Amniotic epithelial cell (primary cell): ENCODE measurements around the gene PLCXD1.
"Not testable (repeated sequence)": the region's sequence is repeated elsewhere in the genome, so short reads cannot be mapped to it uniquely, and the experiment has no call there.

Experiments
- DNase-seq: peaks from one replicate; pipeline ENCODE4 v3.0.0-alpha.2; 2010; ENCODE audit warnings: low read depth

Gene PLCXD1

DNA sequence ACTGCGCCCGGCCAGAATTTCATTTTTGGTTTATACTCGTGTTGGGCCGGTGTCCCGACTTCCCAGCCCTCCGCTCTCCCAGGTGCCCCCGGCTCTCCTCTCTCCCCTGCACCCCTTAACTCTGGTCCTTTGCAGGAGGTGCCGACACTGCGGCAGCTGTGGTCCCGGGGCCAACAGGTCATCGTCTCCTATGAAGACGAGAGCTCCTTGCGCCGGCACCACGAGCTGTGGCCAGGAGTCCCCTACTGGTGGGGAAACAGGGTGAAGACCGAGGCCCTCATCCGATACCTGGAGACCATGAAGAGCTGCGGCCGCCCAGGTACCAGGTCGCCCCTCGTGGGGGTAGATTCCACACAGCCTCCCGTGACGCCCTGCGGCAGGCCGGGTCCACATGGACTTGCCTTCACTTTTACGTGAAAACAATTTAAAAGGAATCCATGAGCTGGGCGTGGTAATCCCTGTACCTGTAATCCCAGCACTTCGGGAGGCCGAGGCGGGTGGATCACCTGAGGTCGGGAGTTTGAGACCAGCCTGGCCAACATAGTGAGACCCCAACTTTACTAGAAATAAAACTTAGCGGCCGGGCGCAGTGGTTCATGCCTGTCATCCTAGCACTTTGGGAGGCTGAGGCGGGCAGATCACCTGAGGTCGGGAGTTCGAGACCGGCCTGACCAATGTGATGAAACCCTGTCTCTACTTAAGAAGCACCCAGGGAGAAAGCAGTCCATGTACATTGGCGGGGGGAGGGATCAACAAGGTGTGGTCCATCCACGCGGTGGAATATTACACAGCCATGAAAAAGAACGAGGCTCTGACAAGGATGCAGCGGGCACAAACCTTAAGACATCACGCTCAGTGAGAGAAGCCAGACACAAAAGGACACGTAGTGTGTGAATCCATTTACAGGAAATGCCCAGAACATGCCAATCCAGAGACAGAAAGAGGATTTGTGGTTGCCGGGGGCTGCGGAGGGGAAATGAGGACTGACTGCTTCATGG is 12.0 kb downstream of the PLCXD1 start:
- DNase-seq: no peak

- no peak for DNase-seq
These were observed 14.0 kb downstream of the PLCXD1 start for GRCh38 chrX:295136-295535.

DNA sequence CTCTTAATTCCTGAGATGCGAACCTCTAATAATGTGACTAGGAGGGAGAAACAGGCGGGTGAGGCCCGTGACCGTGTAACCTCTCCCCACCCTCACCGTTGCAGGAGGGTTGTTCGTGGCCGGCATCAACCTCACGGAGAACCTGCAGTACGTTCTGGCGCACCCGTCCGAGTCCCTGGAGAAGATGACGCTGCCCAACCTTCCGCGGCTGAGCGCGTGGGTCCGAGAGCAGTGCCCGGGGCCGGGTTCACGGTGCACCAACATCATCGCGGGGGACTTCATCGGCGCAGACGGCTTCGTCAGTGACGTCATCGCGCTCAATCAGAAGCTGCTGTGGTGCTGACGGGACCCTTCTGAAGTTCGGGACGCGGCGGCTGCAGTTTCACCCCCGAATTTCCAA is 17.8 kb downstream of the PLCXD1 start:
- no peak for DNase-seq

DNA sequence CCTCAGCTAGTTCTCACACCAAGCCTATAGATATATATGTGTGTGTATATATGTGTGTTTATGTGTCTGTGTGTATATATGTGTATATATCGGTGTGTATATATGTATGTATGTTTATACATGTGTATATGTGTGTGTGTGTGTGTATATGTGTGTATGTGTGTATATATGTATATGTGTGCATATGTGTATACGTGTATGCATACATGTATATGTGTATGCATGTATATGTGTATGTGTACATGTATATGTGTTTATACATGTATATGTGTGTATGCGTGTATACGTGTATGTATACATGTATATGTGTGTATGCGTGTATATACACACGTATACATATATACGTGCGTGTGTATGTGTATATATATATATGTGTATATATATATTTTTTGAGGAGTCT is 19.2 kb downstream of the PLCXD1 start:
- no peak for DNase-seq

GRCh38 chrX:302975-303374 is 21.8 kb downstream of the PLCXD1 start:
- no peak for DNase-seq

- not testable (repeated sequence) for DNase-seq
These were observed 24.8 kb downstream of the PLCXD1 start for GRCh38 chrX:305781-306613.

DNA sequence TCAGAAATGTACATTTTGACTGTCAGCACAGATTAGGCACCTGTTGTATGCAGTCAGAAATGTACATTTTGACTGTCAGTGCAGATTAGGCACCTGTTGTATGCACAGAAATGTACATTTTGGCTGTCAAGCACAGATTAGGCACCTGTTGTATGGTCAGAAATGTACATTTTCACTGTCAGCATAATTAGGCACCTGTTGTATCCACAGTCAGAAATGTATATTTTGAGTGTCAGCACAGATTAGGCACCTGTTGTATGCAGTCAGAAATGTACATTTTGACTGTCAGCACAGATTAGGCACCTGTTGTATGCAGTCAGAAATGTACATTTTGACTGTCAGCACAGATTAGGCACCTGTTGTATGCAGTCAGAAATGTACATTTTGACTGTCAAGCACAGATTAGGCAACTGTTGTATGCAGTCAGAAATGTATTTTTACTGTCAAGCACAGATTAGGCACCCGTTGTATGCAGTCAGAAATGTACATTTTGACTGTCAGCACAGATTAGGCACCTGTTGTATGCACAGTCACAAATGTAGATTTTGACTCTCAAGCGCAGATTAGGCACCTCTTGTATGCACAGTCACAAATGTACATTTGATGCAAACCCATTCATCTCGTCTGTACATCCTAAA is 25.6 kb downstream of the PLCXD1 start:
- not testable (repeated sequence) for DNase-seq

GRCh38 chrX:307261-308111 is 26.3 kb downstream of the PLCXD1 start:
- DNase-seq: no peak

- DNase-seq: no peak
These were observed 27.8 kb downstream of the PLCXD1 start for GRCh38 chrX:308821-309520.

DNA sequence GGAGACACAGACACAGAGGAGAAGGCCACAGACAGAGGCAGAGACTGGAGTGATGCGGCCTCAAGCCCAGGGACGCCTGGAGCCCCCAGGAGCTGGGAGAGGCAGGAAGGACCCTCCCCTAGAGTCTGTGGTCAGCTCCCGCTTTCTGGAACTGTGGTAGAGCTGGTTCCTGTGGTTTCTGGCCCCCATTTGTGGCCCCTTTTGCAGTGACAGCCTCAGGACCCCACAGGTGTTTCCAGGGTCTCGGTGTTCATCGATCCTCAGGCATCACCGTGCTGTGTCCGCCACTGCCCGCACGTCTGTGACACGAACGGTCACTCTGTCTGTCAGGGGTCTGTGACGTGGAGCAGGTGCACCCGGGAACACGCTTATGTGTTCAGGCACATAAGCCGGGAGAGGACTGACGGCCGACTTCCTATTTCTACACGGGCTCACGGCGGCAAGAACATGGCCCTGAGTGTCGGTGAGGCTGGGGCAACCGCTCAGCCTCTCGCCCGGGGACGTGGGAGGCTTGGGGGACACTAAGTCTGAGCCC is 29.5 kb downstream of the PLCXD1 start:
- no peak for DNase-seq

DNA sequence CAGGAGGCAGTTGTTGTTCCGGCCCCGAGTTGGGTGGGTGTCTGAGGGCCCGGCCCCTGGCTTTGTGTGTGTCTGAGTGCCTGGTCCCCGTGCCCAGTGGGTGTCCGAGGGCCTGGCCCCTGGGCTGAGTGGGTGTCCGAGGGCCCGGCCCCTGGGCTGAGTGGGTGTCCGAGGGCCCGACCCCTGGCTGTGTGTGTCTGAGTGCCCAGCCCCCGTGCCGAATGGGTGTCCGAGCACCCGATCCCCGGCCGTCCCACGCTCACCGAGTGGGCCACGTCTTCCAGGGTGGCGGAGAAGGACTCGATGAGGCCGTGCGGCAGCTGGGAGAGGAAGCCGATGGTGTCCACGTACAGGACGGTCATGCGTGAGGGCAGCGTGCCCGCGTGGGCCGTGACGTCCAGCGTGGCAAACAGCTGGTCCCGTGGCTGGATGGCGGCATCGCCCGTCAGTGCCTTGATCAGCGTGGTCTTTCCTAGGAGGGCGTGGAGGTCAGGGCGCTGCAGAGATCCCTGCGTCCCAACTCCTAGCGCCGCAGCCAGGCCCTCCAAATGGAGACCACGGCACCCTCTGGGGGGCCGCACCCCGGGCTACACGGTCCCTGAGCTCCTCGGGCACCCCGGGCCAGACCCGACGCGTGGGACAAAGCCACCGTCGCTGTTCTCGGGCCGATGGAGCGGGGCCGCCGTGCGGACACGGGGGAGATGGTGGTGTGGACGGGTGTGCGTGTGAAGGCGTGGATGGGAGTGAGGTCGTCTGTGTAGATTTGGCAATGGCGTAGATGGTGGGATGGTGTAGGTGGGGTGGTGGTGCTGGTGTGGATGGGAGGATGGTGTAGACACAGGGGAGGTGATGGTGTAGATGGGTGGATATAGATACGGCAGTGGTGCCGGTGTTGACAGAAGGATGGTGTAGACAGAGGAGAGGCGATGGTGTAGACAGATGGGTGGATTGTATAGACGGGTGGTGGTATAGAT is 30.3 kb downstream of the PLCXD1 start:
- no peak for DNase-seq

DNA sequence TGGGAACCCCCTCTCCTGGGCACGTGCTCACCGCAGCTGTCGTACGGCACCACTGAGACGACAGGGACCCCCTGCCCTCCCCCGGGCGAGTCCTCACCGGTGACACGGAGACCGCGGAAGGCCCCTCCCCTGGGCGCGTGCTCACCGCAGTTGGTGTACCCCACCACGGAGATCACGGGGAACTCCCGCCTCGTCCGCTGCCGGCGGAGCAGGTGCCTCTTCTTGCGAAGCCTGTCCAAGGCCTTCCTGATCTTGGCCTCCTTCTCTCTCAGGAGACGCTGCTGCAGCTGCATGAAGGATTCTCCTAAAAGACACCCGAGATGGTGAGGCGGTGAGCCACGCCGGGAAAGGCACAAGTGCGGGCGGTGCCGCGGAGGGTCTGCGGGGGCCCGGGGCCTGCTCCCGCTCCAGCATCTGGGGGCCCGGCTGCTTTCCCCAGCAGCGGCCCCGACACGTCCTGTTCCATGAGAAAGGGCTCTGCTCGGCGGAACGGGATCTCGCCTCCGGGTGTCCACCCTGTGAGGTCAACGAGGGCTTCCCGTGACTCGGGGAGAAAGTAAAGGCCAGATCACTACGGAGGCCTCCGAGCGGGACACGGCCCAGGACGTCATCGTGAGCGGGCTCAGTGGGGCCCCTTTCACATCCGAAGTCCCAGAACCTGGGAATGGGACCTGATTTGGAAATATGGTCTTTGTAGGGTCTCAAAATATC is 31.6 kb downstream of the PLCXD1 start:
- no peak for DNase-seq

DNA sequence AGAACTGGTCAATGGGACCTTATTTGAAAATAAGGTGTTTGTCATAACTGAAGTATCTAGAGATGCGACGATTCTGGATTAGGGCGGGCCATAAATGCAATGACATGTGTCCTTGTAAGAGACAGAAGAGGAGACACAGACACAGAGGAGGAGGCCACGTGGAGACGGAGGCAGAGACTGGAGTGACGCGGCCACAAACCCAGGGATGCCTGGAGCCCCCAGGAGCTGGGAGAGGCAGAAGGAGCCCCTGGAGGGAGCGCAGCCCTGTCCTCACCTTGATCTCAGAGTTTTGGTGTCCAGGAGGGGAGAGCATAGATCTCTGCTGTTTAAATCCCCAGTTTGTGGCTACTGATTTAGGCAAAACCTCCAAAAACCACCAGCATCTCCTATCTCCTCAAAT is 32.4 kb downstream of the PLCXD1 start:
- DNase-seq: no peak

- no peak for DNase-seq
These were observed 32.9 kb downstream of the PLCXD1 start for GRCh38 chrX:314049-314448.

DNA sequence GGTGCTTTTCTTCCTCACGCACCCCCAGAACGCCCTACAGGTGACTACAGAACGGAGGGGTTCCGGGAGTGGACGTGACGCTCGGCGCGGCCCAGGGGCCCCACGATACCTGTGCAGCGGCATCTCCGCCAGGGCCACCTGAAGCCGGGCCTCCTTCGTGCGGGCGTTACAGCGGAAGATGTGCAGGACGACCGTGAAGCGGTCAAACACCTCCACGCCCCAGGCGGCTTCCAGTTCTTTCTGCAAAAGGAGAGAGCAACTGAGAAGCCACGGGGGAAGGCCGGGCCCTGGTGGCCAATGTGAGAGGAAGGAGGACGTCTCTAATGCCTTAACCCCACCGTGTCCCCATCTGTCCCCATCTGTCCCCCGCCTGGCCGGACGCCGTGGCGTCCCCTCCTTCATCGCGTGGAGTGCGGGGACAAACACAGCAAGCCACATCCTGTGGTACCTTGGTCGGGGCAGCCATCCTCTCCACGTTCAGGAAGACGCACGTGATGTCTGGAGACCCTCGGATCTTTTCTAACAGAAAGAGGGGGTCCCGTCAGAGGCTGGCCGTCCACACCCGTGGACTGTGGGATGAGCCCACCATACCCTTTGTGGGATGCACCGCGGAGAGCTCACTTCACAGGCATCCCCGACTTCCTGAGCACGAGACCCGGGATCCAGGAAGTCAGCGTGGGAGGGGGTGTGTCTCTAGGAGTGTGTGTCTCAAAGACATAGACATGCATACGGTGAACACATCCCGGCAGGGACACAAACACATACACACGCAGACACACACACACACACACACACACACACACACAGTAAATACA is 33.8 kb downstream of the PLCXD1 start:
- no peak for DNase-seq

- no peak for DNase-seq
These were observed 35.5 kb downstream of the PLCXD1 start for GRCh38 chrX:316351-317325.
